Activated CD4-positive, alpha-beta T cell treated with anti-CD3 and anti-CD28 coated beads, Interleukin-2, amount 50 U/mL, for 24 hours (primary cell): ENCODE measurements around the gene CDKN2B-AS1.

Source experiments
- DNase-seq, 2 donors: peaks; one replicate each; pipeline ENCODE4 v3.0.0-alpha.2; 2020; ENCODE audit warnings: low read depth in 1 of 2, low spot score in 1 of 2

The CDKN2B-AS1 gene

DNA sequence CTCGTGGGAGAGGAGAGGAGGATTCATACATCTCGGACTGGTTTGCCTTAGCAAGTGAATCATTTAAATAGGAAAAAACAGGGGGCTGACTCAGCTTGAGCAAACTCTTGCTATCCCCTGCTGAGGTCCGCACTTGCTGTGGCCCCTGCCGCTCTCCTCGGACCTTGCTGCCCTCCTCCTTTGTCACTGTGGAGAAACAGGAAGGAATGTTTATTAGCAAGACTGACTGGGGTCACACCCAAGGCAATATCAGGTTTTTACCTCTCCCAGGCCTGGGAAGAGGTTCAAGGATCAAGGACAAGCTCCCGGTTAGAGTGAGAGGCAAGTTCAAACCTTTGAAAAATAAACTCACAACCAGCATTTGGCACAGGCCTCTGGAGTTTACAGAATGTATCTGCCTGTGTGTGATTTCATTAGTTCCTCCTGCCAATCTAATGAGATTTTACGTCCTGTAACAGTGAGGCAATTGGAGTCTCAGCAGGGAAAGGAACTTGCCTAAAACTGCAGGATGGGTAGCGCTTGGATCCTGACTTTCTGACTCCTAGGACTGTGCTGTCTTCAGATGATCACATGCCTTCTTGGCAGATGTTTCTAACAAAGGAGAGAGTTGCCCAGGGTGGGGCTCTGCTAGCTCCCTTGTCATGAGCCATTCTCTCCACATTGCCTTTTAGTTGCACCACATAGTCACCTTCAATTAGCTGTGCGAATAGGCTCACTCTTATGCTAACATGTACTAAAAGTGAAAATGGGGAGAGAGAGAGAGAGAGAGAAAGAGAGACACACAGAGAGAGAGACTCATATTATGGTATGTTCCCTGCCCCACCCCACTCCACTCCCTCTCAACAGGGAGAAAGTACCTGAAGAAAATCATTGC lies 123.2 kb downstream of the CDKN2B-AS1 start:
- DNase-seq: no peak

DNA sequence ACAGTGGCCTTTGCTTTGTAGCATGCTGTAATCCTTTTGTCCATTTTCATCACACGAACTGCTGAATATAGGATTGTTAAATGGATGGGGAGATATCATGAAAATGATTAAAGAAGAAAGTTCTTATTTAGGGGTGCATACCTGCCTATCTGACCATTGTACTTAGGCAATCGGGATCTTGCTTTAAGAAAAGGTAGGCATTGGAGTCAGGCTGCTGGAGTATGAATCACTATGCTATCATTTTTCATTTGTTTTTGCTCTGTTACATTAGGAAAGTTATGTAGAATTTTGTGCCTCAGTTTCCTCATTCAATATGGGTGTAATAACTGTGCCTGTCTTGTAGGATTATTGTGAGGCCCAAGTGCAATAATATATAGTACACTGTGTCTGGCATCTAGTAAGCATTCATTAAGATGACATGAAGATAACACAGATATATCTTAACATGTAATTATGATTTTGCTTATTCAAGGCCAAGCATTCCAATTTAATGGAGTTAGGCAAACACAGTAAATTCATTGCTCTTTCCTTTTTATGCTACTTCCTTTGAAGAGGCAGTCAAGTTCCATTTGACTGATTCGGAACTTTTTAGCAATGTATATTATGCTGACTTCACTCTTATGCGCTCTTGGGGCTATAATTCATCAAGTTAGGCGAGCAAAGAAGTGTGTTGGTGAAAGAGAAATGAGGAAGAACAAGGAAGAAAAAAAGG lies 124.4 kb downstream of the CDKN2B-AS1 start:
- no peak for DNase-seq

DNA sequence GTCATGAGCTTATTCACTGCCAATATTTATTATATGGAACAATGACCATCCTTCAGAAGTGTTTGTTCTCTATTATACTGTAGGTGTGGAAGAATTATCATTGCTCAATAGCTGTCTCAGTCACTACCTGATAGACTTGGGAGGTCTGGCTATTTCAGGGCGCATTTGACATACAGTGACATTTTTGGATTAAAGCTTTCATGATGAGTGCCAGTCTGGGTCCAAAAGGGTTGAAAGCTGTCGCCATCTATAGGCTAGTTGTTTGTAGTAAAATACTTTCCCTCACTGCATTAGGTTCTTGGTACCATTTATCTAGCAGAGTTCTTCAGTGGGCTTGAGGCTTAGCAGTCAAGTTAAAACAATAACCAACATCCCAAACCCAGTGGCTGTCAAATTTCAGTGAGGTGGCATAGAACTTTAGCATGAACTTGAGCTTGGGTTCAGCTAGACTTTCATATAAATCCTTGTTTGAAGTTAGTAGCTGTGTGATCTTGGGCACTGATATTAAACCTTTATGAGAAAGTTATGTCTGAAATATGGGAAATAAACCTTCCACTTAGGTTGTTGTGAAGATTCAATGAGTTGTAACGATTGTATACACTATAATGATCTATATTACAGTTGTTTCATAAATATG lies 125.0 kb downstream of the CDKN2B-AS1 start:
- DNase-seq: peak in 1 of 2 donors; percentile 11

DNA sequence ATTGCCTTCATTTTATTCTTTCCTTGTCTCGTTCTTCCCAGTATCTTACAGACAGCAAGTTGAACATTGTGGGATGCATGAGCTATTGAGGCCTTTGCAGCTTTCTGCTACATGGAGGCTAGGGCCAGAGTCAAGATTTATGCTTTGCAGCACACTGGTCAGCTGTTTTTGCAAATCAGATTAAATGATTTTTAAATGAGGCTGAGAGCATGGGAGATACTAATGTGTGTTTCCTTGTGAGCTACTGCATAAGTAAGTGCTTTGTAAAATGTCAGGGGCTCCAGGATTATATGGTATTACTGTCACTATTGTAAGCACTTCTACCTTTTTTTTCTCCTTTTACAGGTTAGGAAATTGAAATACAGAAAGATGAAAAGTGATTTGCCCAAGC lies 125.6 kb downstream of the CDKN2B-AS1 start:
- no peak for DNase-seq

DNA sequence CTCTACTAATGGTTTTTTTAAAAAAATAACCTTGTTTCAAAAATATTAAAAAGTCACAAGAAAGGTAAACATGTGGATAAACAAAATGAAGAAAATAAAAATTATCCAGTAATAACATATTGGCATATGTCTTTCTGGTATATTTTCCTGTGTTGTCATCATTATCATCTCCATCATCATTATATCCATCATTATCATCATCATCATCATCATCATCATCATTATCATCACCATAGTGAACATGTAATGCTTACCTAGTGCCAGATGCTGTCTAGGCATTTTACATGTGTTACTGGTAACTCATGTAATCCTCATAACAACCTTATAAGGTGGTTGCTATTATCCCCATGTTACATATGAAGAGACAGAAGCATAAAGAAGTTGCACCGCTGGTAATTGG lies 126.0 kb downstream of the CDKN2B-AS1 start:
- no peak for DNase-seq

DNA sequence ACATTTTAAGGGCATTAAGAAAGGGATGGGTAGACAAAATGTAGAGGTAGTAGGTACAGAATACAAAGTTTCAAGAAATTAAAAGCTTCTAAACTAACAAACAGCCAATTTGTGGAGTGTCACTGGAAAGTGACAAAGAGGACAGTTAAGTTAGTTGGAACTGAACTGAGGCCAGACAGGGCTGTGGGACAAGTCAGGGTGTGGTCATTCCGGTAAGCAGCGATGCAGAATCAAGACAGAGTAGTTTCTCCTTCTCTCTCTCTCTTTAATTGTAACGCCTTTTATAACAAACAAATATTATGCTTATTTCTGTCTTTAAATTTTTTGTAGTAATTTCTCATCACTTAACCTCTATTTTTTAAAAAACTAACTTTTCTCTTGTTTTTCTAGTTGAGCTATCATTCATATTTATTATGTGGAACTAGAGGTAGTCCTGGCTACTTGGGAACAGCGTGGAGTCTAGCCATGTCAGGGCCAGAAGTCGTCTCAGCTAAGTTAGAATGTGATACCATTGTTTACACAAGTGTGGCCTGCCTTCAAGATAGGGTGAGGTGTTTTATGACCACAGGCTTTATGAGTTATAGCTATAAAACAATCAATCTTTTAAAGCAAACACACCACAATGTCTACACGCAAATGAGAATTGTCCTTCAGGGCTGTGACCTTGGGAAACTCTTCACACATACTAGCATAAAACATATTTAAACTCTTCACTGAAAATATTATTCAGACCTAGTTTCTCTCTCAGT lies 129.8 kb downstream of the CDKN2B-AS1 start:
- no peak for DNase-seq

DNA sequence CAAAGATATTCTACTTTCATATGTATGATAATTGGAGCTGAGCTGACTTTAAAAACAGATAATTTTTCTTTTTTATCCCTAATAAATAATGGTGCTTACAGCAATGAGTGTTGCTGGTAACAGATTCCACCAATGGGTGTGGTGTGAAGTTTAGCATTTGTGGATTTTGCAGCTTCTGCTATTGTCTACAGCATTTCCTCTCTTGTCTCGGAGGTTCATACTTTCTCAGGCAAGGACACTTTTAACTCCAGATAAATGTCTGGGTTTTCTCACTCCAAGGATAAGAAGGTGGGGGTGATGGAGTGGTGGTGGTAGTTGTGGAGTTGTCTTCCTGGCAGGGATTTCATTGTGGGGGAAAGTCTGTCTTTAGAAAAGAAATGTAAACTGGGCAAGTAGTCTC lies 134.5 kb downstream of the CDKN2B-AS1 start:
- DNase-seq: no peak

DNA sequence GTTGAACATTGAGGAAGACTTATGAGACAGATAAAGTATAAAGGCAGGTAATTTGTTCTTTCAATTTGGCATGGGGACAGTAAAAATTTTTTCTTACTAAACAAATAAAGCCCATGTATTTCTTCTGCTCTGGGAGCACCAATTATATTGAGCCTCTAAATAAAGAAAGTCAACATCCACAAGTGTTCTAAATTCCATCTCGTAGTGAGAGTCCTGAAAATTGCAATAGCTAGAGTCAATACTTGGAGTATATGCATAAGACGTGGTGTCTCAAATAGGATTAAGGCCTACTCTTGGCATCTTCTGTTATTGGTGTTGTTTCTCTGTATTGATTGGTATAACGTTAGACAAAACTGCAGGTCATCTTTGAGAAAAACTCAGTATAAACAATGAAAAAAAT lies 135.0 kb downstream of the CDKN2B-AS1 start:
- DNase-seq: no peak

DNA sequence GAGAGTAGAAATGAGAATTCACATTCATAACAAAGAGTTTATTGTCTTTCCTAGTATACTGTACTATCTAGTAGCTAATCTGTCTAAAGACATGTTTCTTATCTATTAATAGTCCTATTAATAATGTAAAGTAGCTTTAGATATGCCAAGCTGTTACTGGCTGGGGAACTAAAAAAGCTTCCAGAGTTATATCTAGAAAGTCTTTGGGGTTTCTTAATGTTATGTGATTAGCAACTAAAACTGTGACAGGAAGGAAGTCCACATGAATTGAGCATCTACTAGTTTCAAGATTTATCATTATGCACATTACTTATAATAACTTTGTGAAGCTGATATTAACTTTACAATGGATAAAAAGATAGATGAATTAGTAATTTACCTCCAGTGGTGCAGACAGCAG lies 137.2 kb downstream of the CDKN2B-AS1 start:
- DNase-seq: no peak

DNA sequence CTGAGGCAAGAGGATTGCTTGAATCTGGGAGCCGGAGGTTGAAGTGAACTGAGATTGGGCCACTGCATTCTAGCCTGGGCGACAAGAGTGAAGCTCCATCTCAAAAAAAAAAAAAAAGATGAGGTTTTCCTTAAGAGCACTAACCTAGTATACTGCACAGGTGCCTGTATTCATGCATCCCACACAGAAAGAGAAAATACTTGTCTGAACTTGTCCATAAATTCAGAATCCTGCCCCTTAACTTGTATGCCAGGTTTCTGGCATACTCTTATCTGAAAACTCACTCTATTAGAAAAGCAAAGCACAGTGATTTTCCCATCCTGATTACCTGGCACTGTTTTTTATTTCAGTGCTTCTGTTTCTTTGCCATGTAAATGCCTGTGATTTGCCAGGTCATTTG lies 139.8 kb downstream of the CDKN2B-AS1 start:
- no peak for DNase-seq

DNA sequence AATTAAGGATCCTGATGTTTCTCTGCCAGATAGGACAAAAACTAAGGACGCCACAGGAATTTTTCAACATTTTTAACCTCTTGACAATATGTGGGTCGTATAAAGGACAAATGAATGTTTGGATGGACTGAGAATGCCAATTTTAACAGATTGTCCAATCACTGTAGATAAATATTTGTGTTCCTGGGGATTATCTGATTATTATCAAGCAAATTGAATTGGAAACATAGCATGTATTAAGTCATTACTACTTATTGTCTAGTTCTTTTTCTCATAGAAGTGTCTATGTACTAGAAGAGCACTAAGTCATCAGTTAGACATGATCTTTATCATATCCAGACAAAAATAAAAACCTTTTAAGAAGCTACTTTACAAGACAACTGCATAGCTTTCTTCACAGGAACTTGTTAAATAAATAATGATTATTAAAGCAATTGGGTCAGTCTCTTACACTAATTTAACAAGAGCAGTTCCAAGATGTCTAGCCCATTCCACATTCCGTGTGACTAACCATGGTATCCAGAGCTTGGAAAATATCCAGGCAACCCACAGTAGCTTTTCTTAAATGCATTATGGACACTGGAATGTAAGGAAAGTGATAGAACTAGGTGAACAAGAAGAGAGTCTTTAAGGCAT lies 142.0 kb downstream of the CDKN2B-AS1 start:
- no peak for DNase-seq

DNA sequence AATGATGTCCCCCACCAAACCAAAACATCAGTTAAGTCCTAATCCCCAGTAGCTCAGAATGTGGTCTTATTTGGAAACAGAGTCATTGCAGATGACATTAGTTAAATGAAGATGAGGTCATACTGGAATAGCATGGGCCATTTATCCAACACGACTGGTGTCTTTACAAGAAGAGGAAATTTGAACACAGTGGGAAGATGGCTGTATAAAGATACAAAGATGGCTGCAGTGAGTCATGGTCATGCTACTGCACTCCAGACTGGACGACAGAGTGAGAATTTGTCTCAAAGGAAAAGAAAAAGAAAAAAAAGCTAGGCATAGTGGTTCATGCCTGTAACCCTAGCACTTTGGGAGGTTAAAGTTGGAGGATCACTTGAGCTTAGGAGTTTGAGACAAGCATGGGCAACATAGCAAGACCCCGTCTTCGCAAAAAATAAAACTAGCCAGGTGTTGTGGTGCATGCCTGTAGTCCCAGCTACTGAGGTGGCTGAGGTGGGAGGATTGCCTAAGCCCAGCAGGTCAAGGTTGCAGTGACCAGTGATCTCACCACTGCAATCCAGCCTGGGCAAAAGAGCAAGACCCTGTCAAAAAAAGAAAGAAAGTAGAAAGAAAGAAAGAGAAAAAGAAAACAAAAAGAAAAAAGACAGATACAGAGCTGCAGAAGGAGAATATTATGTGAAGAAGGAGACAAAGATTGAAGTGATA lies 144.5 kb downstream of the CDKN2B-AS1 start:
- no peak for DNase-seq

DNA sequence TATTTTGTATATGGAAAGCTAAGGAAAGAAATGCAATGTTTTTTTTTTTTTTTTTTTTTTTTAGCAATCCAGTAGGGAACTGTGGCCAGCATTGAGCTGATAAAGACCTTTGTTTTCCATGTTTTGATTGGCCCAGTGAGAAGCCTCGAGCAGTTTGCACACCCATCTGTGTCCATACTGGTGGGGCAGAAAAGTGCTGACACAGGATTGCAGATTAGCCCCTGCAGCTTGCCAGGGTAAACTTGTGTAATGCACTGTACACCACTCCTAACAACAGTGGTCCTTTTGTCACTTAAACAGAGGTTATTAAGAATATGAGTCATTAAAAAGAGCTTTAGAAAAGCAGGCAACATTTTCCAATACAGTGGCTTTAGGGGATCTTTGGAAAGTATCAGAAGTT lies 147.3 kb downstream of the CDKN2B-AS1 start:
- no peak for DNase-seq

DNA sequence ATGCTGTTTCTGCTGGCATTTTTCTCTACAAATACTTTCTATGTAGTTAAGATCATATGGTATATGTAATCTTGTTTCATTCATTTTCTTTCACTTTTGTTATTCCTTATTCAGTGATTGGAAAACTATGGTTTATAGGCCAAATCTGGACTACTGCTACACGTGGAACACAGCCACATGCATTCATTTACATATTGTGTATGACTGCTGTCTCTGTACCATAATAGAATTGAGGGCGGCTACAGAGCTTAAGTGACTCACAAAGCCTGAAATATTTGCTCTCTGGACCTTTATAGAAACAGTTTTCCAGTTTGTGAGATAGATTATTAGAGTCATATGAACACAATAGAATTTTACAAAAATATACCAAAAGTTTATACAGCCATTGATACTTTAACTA lies 148.1 kb downstream of the CDKN2B-AS1 start:
- DNase-seq: no peak

DNA sequence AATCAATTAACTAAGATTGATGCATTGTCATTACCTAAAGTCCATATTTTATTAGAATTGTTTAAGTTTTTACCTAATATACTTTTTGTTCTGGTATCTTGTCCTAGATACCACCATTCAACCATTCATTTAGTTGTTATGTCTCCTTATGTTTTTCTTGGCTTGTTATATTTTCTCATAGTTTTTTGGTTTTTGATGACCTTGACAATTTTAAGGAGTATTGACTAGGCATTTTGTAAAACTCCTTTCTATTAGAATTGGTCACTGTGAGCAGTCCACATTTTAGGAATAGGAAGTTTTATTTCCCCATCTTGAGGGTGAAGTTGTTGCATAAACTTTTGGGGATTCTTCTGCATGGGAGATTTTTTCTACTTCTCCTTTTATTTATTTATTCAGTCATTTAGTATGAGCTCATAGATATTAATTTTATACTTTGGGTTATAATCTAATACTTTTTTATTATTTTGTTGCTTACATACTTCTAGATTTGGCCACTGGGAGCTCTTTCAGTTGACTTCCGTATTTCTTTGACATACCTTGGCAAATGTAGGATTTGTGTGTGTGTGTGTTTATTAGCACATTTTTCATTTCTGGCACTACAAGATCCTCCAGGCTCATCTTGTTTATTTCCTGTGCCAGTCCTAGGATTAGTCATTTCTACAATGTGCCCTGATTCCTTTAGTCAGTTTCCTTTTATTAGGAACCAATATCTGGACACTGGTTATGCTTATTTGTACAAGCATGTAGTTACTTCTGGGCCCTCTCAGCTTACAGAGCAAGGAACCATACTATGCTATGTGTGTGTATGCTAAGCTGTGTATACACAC lies 149.4 kb downstream of the CDKN2B-AS1 start:
- no peak for DNase-seq

DNA sequence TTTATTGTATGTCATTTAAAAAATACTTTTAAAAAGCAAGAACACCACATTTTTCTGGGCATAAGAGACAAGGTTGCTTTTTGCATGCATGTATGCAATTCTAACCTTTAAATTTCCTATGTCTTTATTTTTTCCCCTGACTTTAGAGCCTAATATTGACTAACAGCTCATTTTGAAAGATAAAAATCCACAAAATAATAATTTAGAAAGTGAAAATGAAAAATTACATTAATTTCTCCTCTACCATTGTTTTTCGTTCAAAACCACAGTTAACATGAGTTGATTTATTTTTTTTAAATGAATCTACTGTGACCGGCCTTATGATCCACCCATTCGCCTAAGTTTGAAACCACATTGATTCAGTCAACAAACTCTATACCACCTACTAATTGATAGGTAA lies 152.0 kb downstream of the CDKN2B-AS1 start:
- DNase-seq: no peak

DNA sequence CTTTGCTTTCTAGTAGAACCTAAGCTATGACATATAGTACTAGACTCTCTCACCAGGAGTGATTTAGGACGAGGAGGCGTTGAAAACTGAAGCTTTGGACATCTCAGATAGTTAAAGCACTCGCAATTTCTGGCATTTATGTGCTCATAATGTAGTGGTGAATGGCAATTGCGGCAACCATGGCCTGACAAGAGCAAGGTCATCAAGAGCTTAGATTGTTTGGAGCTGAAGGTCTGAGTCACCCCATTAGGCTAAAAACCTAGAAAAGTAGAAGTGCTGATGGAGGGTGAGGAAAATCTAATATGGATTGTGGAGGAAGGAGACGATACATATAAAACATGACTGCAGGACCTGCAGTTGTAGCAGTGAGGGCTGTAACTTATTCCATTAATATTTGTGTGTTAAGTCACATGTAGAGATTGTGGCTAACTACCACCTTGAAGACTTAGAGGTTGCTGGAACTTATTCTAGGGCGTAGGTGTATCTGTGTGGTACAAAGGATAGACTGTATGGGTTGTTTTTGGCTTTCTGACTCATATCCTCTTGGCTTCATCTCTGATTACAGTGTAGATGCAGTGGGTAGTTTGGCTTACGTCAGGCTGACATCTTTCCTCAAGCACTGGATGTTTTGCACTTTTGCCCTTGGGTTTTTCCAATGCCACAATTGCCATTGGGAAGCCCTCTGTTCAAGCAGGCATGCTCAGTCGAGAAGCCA lies 153.4 kb downstream of the CDKN2B-AS1 start:
- peak in 1 of 2 donors; percentile 29 for DNase-seq

DNA sequence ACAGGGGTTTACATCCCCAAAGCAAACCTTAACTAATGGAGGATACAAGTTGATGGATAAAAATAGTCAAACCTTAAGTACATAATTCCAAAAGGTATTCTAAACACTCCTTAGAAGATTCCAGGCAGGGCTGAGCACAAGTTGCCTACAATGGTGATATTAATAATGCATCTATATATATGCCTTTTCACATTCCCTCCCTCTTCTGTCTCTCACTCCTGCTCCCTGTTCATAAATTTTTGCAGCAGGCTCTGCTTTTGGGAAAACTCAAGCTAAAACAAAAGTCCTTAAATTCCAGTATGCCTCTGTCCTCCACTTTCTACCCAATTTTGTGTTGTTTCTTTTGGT lies 153.9 kb downstream of the CDKN2B-AS1 start:
- no peak for DNase-seq
